DMS79 (cell line): ENCODE results near the gene MAPKAPK2.

ENCODE experiments used
- DNase-seq: peaks from one replicate; lab custom pipeline; 2025; lab: John Stamatoyannopoulos, UW

Gene MAPKAPK2

DNA sequence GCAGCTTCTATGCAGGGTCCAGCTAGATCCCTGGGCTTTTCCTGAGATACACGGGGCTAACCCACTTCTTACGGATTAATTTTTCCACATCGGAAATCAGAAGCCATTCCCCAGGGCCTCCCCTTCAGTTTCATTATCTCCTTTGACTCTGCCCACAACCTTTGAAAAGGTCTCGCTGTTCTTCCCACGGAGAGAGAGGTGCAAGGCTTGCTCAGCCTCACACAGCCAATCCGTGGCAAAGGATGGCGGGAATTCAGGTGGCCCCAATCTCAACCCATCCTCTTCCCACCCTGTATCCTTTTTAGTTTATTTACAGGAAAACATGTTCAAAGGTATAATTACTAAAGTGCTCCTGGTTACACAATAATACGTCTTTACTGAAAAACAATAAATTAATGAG is 702 bp upstream of the MAPKAPK2 start:
- no peak for DNase-seq

DNA sequence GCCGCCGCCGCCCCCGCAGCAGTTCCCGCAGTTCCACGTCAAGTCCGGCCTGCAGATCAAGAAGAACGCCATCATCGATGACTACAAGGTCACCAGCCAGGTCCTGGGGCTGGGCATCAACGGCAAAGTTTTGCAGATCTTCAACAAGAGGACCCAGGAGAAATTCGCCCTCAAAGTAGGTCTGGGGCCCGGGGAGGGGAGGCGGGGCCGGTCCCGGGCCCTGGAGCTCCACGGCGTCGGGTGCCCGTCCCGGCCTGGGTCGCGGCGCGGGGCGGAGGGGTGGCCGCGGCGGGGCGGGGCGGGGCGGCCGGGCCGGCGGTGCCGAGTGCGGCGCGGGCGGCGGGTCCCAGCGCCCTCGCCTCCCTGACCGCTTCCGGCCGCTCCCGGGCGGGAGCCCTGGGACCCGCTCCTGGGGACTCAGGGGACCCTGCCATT is 646 bp downstream of the MAPKAPK2 start:
- DNase-seq = no peak

DNA sequence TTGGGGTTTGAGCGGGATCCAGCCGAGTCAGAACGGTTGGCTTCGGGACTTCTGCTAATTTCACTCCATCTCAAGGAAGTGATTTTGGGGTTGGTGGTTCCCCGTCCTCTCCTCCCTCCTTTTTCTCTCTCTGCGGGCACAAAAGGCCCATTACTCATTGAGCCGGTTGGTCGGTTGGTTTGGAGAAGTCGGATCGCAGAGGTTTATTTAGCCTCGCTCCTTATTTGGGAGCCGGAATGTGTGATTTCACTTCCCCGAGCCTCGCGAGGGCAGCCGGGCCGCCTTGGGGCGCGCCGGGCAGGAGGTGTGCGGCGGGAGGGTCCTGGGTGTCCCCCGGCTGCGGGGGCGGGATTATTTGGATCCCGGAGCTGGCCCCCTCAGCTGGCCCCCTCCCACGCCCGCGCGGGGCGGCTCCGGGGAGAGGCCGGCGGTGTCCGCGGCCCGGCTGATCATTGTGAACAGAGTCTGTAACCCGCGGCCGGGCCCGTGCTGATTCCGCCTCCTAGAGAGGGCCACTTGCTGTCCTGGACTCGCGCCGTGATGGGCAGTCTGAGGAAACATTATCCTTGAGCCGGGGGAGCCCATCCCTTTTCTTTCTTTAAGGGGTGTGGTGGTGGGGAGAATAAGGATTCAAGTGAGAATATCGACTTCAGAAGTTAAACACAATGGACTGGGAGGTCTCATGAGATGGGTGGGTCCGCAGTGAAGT is 1.2 kb downstream of the MAPKAPK2 start:
- no peak for DNase-seq

DNA sequence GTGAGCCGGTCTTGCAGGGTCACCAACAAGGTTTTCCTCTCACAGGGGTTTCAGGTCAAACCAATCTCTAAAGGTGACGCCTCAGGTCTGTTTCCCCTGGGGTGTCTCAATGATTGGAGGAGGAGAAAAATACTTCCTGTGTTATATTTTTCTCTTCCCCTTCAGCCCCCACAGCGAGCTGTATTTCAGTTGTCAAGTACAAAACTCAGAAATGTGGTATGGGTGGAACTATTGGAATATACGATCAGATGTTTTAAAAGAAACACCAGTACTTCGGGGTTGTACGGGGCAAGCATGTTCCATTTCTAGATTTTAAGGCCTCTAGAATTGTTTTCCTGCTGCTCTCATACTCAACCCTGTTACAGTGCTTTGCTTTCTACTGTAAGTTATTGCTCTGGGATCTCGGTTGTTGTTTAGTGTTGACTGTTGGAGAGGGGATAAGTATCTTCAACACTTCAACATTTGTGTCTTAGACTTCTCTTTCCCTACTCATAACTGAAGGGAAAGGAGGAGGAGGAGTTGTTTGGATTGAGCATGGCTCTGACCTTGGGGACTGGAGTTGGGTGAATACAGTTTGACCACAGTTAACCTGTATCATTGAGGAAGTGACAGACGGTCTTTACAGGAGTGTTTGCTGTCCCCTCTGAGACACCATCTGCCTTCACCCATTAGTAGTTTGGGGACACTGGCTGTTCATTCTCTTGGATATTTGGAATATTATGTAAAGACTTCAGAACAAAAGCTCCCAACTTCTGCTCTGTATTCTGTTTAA is 2.0 kb downstream of the MAPKAPK2 start:
- DNase-seq = no peak

DNA sequence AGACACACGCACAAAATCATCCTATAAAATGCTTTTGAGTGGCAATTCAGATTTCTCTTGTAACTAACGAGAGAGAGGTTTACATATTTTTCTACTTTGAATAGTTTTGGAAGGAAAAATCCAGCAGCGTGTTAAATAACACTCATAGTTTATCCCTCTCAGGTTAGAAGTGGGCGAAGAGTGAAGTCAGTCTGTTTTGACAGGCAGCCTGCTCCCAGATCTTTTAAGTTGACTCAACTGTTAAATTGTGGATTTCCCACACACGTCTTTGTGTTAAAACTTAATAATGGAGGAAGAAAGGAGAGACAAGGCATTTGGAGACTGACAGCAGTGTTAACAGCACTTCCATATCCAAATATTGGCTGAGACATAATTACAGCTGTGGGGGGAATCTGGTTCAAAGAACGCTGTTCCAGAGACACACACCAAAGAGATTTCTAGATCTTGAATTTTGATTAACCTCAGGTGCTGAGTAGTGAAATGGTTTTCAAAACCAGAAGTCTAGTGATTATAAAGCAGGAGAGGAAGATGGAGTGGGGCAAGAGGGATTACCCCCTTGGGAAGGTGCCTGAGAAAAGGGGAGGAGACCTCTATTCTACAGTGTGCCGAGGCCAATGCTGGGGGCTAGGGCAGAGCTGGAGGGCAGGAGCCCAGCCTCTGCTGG is 2.7 kb downstream of the MAPKAPK2 start:
- no peak for DNase-seq

DNA sequence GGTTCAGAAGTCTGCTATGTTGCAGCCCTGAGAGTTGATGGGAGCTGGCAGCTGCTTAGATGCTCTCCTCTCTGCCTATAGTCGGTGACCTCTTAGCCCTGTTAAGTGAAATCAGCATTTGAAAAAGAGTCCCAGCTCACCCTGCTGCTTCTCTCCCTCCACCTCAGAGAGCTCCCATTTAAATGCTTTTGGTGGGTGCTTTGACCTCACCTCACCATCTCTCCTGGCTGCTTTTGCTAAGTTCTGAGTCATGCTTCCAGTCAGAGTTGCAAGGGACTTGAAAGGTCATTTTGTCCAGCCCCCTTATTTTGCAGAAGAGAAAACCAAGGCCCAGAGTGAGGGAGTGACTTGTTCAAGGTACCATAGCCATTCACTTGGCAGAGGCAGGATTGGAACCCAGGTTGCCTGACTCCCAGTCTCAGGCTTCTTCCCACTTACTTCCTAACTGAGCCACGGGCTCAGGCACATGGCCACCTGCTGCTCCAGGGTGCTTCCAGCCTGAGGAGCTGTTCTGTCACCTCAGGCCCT is 3.3 kb downstream of the MAPKAPK2 start:
- DNase-seq = no peak

DNA sequence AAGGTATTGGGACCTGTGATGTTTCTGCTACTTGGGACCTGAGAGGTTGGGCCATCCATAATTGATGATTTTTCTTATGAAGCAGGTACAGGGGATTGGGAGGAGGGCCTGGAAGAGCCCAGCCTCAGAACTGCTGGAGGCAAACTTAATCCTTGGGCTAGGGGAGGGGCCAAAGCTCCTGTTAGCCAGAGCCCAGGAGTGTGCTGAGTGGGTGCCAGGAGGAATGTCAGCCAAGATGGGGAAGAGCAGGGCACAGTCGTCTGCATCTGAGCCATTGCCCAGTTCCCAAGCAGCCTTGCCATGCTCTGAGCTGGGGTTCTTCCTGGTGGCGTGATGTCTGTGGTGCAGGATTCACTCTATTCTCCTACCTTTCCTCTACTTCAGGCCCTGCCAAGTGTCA is 5.8 kb downstream of the MAPKAPK2 start:
- DNase-seq = no peak

DNA sequence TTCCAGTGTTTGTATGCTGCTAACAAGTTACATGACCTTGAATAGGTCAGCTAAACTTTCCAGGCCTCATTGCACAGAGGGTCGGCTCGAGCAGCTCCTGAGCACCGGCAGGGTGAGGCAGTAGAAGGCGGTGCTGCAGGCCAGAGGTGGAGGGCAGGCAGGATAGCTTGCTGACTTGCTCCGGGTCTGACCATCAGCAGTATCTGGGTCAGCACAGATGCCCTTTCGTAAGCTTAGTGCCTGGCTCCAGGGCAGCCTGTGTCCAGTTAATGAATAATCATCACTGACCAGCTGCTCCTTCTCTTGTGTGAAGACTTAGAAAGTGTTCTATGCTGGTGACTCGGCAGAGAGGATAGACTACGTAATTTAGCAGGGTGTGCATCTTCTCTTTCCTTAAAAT is 6.9 kb downstream of the MAPKAPK2 start:
- DNase-seq = no peak

DNA sequence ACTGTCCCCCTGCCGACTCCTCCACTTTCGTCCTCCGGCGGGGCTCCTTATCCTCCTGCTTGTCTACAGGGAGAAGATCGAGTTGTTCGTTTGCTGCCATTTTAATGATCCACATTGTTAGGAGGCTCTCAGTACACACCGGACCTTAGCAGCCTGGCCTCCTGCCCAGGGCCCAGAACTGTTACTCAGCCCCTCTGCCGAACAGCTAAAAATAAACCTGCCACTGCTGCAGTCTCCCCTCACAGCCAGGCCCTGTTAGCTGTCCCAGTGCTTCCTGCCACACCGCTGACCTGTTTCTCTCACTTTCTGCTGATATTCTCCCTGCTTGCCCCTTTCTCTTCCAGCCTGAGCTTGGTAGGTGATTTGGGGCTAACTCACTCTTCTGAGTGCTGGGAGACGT is 8.3 kb downstream of the MAPKAPK2 start:
- no peak for DNase-seq

DNA sequence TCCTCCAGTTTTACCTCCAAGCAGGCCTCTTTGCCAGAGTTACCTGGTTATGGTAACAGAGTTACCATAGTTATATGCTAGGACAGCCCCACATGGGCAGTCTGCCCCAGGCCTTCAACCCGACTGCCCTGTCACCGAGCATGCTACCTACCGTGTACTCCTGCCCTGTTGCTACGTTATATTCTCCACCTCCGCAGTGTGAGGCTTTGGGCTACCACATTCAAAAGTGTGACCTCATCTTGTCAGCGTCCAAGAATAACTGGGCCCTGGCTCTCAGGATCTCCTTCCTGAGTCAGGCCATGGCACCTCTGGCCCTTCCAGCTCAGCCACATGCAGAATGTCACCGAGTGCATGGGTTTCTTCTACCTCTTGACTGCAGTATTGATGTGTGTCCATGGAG is 8.9 kb downstream of the MAPKAPK2 start:
- DNase-seq = no peak

DNA sequence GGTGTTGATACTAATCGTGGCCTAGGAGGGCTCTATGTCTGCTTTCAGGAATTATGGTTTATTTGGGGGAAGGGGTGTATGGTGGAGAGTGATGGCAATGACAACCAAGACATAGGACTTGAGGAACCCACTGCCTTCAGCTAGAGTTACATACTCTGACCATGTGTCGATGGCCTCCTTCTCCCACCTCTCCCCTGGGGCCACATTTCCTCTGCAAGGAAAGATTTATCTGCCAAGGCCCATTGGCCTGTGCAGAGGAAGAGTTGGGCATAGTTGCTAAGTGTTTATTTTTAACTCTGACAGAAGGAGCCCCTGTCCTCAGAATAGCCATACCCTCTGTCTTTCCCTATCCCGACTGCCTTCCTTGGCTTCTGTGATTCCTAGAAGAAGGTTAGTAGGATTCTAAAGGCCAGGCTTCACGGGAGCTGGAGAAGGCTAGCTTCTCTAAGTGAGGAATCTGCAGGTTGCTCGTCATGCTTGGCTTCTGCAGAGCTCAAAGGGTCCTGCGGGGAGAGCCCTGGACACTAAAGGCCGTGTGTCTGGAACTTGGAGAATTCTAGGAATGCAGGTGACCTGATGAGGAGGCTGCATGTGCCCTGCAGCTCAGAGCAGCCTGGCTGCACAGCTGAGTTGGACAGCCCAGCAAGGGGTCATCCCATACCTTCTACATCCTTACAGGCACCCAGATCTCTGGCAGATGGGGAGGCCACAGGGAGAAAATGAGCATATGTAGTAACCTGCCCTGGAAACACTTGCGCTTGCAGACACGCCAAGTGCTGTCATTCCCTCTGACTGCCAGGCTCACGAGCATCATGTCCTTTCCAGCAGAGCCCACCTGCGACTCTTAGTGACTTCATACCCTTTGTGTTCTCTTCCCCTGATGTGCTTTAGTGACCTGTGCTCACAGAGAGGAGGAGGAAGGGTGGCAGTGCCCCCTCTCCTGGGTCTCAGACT is 9.7 kb downstream of the MAPKAPK2 start:
- DNase-seq = no peak

DNA sequence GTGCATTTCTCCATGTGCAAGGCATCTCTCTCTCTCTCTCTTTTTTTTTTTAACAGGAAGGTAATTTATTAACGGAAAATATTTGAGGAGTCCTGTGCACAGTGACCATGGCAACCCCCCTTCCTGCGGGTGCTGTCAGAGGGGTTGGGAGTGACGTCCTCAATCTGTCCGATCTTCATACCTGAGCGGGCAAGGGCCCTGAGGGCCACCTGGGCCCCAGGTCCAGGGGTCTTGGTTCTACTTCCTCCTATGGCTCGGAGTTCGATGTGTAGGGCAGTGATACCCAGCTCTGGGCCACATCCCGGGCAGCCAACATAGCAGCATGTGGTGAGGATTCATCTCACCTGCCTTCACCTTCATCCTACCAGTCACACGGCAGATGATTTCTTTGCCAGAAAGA is 11.0 kb downstream of the MAPKAPK2 start:
- DNase-seq = no peak

DNA sequence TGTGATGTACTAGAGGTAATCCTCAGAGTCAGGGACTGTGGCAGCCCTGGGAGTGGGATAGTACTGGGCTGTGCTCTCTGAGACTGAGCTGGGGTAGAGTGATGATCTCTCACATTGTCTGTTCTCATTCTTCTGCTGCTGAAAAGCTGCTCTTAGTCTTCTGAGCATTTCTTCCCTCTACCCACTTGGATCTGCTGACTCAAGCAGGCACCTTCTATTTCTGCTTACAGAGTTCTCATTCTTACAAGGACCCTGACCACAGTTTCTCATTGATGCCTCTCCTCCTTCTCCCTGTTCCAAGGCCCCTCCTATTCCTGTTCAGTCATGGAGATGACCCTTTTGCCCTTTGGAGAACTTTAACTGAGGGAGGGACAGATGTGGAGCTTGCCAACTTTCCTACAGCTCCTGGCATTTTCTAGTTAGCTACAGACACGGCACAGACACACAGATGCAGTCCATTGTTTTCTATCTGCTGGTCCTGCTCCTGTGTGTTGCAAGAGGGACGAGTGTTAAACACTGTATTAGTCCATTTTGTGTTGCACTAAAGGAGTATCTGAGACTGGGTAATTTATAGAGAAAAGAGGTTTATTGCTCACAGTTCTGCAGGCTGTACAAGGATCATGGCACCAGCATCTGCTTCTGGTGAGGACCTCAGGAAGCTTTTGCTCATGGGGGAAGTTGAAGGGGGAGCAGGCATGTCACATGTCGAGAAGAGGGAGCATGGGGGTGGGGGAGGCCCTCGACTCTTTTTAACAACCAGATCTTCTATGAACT is 12.3 kb downstream of the MAPKAPK2 start:
- DNase-seq = no peak

DNA sequence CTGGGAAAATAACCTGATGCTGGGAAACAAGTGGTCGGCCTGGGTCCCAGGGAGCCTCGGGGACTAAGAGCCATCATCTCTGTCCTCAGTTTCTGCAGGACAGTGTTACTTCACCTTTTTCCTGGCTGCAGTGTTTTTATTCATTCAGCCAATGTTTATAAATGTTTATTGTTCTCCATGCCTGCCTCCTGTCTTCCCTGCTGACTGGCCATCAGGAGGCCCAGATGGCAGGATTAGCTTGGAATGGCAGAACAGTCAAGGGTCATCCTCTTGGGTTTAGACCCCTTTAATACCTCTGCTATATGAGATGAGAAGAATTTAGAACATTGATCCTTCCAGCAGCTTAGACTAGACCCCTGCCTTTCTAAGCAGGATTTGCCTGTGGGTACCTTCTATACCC is 13.3 kb downstream of the MAPKAPK2 start:
- no peak for DNase-seq

DNA sequence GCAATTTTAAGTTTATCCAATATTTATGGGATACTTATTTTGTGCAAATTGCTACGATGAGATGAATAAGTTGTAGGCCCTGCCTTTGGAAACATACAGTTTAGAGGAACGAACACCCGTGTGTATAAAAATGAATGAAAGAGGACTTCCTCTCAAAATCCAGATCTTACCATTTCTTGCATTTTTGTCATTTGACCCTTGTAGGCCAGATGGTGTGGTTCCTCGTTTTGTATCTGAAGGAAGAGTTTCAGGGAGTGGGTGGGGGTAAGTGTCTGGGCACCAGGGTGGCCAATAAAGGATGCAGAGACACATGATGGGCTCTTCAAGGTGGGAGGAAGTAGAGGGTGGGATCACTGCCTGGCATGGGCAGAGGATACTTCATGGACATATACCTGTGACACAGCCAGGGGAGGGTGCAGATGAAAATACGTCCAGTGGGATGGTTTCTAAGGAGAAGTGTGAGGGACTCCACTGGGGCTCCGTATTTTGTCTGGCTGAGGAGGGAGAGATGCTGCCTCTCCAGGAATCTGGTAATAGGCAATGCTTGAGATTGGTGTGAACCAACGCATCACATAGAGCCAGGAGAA is 14.4 kb downstream of the MAPKAPK2 start:
- no peak for DNase-seq

DNA sequence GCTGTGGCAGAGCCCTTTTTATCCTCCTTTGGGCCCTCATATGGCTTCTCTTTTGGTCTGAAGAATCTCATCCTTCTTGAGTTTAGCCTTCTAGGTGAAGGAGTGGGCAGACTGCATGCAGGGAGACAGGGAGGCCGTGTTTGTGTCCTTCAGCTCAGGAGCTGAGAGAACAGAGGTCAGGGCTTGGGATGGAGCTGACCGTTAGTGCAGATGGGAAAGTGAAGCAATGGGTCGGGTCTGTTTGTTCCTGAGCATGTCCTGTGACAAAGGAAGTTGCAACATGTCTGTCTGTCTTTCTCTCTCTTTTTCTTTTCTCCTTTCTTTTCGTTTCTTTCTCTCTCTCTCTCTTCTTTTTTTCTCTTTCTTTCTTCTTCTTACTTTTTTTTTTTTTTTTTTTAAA is 14.9 kb downstream of the MAPKAPK2 start:
- no peak for DNase-seq

DNA sequence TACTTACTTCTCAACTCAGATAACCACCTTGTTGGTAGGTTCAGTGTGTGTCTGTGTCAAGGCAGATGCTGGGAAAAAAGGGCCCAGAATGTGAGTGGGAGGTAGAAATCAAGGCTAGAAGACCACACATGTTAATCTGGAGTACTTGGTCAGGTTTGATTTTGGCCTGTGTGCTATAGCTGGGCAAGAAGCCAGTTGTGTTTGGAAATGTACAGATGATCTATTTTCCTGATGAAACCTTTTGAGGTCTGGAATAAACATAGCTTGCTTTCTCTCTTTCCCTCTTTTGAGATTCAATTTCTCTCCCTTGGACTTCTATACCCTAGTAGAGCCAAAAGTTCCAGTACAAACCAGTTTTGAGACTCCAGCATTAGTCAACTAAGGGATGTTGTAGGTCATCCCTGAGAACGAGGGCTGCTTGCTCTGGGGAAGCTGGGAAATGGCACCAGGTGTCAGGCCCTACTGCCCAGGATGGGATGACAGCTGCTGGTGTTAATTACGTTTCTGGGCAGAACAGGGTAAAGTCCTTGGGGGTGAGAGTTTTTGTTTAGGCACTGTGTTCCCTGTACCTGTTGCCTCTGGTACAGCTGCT is 15.8 kb downstream of the MAPKAPK2 start:
- DNase-seq = no peak

DNA sequence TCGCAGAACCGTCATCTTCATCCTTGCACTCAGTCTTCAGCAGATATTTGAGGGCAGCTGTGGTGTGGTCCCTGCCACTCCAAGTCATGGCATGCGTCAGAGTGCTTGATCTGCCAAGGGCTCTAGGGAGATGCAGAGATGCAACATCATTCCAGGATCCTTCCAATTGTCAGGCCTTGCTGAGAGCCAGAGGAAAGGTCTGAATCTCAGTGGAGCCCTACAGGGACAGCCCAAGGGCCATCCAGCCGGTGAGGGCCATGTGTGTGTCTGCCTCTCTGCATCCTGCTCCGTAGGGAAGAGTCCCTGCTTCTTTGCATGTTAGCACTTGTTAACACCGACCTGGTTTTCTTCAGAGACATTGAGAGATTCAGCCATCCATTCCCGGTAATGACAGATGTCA is 17.6 kb downstream of the MAPKAPK2 start:
- no peak for DNase-seq

DNA sequence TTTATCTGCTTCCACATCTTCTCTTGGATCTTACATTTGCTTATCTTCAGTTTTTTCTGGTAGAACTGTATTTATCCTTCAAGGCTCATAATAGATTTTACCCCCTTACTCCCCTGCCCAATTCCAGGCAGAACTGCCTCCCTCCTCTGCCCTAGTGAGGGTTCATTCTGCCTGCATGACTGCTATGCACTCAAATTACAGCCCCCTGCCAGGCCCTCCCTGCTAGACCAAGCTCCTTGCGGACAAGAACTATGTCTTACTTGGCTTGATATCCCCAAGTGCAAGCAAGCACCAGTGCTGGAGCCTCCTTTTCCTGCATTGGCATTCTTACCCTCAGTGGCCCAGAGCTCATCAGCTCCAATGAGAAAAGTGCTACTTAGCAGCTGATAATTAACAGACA is 18.1 kb downstream of the MAPKAPK2 start:
- DNase-seq = no peak

DNA sequence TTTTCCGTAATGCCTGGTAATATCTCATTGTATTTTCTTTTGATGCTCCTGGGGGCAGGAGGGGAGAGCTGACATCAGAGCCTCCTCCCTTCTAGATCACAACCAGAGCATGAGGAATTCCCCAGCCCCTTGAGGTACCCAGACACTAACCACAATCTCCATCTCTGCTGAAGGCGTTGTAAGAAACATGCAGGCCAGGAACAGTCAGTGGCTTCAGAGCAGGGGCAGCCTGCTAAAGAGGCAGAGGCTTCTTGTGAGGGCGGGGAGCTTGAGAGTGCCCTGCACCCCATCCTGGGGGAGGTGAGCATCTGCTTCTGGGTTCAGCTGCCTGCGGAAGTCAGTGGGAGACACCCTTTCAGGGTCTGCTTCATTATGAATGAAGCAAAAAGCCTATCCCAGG is 19.0 kb downstream of the MAPKAPK2 start:
- no peak for DNase-seq
